ENCODE measurements around the gene CYGB. TPM values are rescaled to one million over a fixed set of nuclear protein-coding genes. Genes with fewer than 3 reads are reported as not detected.

The CYGB gene
- total and polyA plus RNA-seq, 10 of the 15 experiments (the other 5 are each of a cell fraction or from before 2014, with no cell fraction given) = 0.34 TPM; not detected in 9

DNA sequence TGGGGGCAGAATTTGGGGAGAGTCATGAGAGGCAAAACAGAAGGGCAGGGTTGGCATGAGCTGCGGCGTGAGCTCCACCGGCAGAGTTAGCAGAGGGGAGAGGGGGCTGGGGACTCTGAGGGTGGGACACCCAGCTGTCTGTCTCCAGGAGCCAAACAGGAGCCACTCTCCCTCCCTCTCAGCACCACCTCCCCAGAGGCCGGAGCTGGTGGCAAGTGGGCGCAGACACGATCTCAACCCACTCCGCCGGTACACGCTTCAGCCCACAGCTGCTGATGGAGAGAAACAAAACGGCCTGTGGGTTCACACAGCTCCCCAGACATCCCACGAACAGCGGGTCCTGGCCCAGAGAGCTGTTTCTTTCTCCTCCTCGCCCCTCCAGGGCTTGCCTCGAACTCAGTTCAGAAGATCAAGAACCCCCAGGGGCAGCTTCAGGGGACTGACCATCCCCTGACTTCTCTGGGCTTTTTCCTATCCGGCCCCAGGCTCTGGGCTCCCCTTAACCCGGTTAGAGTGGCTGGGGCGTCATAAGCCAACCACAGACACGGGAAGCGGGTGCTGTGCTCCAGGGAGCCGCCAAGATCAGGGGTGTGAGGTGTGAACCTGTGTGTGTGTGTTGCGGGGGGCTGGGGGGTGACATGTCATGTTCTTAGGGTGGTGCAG is 43.9 kb downstream of the CYGB start (continued):
- no peak for TF ChIP-seq HDAC6 (IDR thresholded peaks at IDR 0.05; ENCODE audit: unreplicated experiment)
- TF ChIP-seq TAF1 (IDR thresholded peaks at IDR 0.05; ENCODE audit: borderline replicate concordance, low read depth, low read length) = 0 out of 2 replicates have a peak, but pooled peaks have one; percentile 35
- TF ChIP-seq GABPA (IDR thresholded peaks at IDR 0.05; ENCODE audit: low read depth) = no peak

DNA sequence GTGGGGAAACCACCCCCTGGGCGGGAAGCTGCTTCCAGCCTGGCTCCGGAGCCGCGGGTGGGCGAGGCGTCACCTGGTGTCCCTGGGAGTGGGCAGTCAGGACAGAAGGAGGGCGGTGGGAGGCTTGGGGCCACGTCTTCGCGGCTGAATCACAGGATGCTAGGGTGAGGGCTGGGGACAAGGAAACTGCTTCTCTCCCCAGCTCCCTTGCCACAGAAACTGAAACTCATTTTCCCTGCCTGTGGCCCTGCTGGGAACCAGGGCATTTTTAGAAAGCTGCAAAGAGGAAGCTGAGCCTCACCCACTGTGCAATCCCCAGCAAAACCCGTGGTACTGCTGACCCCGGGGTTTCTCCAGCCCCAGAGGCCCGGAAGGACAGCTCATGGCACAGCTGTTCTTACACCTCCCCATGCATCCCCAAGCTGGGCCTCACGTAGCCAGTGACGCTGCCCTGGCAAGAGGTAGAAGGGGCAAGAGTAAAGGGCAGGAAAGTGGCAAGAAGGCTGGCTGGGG is 44.5 kb downstream of the CYGB start:
- under 1% methylated on average over 15 of the region's 15 CpGs for WGBS (ENCODE audit: insufficient coverage, insufficient replicate concordance, low lambda C conversion rate, missing lambda C conversion rate)
- Histone ChIP-seq H2AFZ (ENCODE audit: control insufficient read depth, low read depth, low read length) (no peak overlapping the region), H3K36me3 (ENCODE audit: control insufficient read depth in 2 of 2, insufficient read depth in 2 of 2, low read length in 1 of 2) (no peaks in the 10 kb centered on the region; a peak in 3 of 4 replicates), H3K9ac (ENCODE audit: control insufficient read depth, insufficient read depth, low read length) (peak overlapping the region; percentile 40), H3K27me3 (replicated peaks in 1 of 2; ENCODE audit: control insufficient read depth in 2 of 2, insufficient read depth in 2 of 2, low read length in 1 of 2) (no peaks in the 10 kb centered on the region), H3K4me1 (ENCODE audit: control insufficient read depth, insufficient read depth, low read length) (peaks cover 67% of the 10 kb centered on the region), H3K4me3 (peak overlapping the region; percentile 47; the same call in 1 of the 2 replicates), H3K79me2 (ENCODE audit: control insufficient read depth, insufficient read depth, low read length) (peaks cover 49% of the 10 kb centered on the region), H3K4me2 (ENCODE audit: control insufficient read depth, insufficient read depth) (peak overlapping the region; percentile 83), H3K9me3 (replicated peaks; ENCODE audit: control insufficient read depth, insufficient read depth, low read length) (no peaks in the 10 kb centered on the region), H3K27ac (ENCODE audit: control insufficient read depth, insufficient read depth) (peak overlapping the region; percentile 80), H4K20me1 (ENCODE audit: control insufficient read depth, insufficient read depth) (no peaks in the 10 kb centered on the region)
- CTCF ChIA-PET = interaction anchor here (0.7 to 3.5 kb wide), 11 partner anchors 9 to 84 kb away, joined by 3 to 35 read pairs (median 4); partner anchors contain the start of gene AANAT
- POLR2A ChIA-PET = interaction anchor here (0.7 to 4.1 kb wide), 9 partner anchors 8 to 638 kb away, joined by 3 to 49 read pairs (median 3); partner anchors contain the start of genes RHBDF2 and WBP2
- ATAC-seq (peak; percentile 79), DNase-seq (ENCODE audit: low read depth, low spot score) (peak; percentile 80), FAIRE-seq (no peak)
- RAD21 ChIA-PET (ENCODE audit: unreplicated experiment) = interaction anchor here (0.8 to 6.4 kb wide), 15 partner anchors 8 to 315 kb away, joined by 3 to 50 read pairs (median 3); partner anchors contain the start of gene RHBDF2
- SMC1A ChIA-PET (ENCODE audit: uncharacterized antibody, unreplicated experiment) = interaction anchor here (1.1 to 4.6 kb wide), 6 partner anchors 10 to 35 kb away, joined by 4 to 49 read pairs (median 8); partner anchors contain the start of gene AANAT
- BruUV-seq (replicated peaks) = no TSS peak
- intact Hi-C loops (cut with micrococcal nuclease; ENCODE audit: unreplicated experiment) = loop anchor here (1.0 kb wide), 1 partner anchor 12 kb away; no protein-coding TSS in a partner anchor
- in situ Hi-C loops (cut with MboI) = no loop called here
- TF ChIP-seq RAD21 (IDR thresholded peaks at IDR 0.05; ENCODE audit: insufficient read depth, low read depth, low read length) (no peak), HCFC1 (IDR thresholded peaks at IDR 0.05; ENCODE audit: low read length) (no peak), DPF2 (IDR thresholded peaks at IDR 0.05) (peak; percentile 16; the same call in 1 of the 2 replicates), POLR2AphosphoS5 (IDR thresholded peaks at IDR 0.05; ENCODE audit: low read length) (no peak), SMAD1 (IDR thresholded peaks at IDR 0.05; ENCODE audit: low read depth, partially characterized antibody) (no peak), ZBED1 (IDR thresholded peaks at IDR 0.05; ENCODE audit: borderline replicate concordance) (no peak), ATF7 (IDR thresholded peaks at IDR 0.05; ENCODE audit: low read depth) (peak; percentile 33), NR2C1 (IDR thresholded peaks at IDR 0.05) (no peak), IKZF2 (IDR thresholded peaks at IDR 0.05) (peak; percentile 84 to 89), EGR1 (IDR thresholded peaks at IDR 0.05; ENCODE audit: borderline replicate concordance in 1 of 2, low read depth in 2 of 2, low read length in 2 of 2) (0 out of 3 replicates have a peak, but pooled peaks of 1 of the 2 experiments have one; percentile 20)
- TF ChIP-seq, protein P1, sequence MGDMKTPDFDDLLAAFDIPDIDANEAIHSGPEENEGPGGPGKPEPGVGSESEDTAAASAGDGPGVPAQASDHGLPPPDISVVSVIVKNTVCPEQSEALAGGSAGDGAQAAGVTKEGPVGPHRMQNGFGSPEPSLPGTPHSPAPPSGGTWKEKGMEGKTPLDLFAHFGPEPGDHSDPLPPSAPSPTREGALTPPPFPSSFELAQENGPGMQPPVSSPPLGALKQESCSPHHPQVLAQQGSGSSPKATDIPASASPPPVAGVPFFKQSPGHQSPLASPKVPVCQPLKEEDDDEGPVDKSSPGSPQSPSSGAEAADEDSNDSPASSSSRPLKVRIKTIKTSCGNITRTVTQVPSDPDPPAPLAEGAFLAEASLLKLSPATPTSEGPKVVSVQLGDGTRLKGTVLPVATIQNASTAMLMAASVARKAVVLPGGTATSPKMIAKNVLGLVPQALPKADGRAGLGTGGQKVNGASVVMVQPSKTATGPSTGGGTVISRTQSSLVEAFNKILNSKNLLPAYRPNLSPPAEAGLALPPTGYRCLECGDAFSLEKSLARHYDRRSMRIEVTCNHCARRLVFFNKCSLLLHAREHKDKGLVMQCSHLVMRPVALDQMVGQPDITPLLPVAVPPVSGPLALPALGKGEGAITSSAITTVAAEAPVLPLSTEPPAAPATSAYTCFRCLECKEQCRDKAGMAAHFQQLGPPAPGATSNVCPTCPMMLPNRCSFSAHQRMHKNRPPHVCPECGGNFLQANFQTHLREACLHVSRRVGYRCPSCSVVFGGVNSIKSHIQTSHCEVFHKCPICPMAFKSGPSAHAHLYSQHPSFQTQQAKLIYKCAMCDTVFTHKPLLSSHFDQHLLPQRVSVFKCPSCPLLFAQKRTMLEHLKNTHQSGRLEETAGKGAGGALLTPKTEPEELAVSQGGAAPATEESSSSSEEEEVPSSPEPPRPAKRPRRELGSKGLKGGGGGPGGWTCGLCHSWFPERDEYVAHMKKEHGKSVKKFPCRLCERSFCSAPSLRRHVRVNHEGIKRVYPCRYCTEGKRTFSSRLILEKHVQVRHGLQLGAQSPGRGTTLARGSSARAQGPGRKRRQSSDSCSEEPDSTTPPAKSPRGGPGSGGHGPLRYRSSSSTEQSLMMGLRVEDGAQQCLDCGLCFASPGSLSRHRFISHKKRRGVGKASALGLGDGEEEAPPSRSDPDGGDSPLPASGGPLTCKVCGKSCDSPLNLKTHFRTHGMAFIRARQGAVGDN (IDR thresholded peaks at IDR 0.05) = peak; percentile 98
- TF ChIP-seq, protein P2, sequence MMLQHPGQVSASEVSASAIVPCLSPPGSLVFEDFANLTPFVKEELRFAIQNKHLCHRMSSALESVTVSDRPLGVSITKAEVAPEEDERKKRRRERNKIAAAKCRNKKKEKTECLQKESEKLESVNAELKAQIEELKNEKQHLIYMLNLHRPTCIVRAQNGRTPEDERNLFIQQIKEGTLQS (IDR thresholded peaks at IDR 0.05; ENCODE audit: borderline replicate concordance, extremely low read depth, low read depth, low read length) = no peak
